ENCODE data around the gene ABLIM2.

- TF ChIP-seq CTCF (conservative IDR thresholded peaks at IDR 0.05; ENCODE audit: low read depth, low read length) (no peak), EZH2 (IDR thresholded peaks at IDR 0.05; ENCODE audit: borderline replicate concordance, low read depth, low read length, poor library complexity, severe bottlenecking) (no peak)
Observed at GRCh38 chr4:8026453-8026852, 132.2 kb downstream of the ABLIM2 start.
